ENCODE results near the gene NUP133.
"Not testable (repeated sequence)": the region's sequence is repeated elsewhere in the genome, so short reads cannot be mapped to it uniquely, and the experiment has no call there.

The NUP133 gene

GRCh38 chr1:229507951-229508822, at the start of gene NUP133:
TSS of gene NUP133 (minus strand) at chr1:229508341. CDS start at chr1:229508249, 92 bp downstream.
- peak; percentile 97 for DNase-seq (ENCODE audit: low read depth)

- DNase-seq (ENCODE audit: low read depth) = peak; percentile 34
Measured at GRCh38 chr1:229557200-229557850, 49.2 kb upstream of the NUP133 start.

- no peak for DNase-seq (ENCODE audit: low read depth)
Measured at GRCh38 chr1:229554886-229555621, 46.9 kb upstream of the NUP133 start.

- peak; percentile 39 for DNase-seq (ENCODE audit: low read depth)
Measured at GRCh38 chr1:229553621-229554130, 45.5 kb upstream of the NUP133 start.

GRCh38 chr1:229552732-229553131, 44.6 kb upstream of the NUP133 start:
- no peak for DNase-seq (ENCODE audit: low read depth)

- DNase-seq (ENCODE audit: low read depth) = no peak
Measured at GRCh38 chr1:229550812-229551567, 42.8 kb upstream of the NUP133 start.

GRCh38 chr1:229547542-229547941, 39.4 kb upstream of the NUP133 start:
- no peak for DNase-seq (ENCODE audit: low read depth)

GRCh38 chr1:229544587-229544986, 36.4 kb upstream of the NUP133 start:
- DNase-seq (ENCODE audit: low read depth) = no peak

- DNase-seq (ENCODE audit: low read depth) = no peak
Measured at GRCh38 chr1:229539863-229540506, 31.8 kb upstream of the NUP133 start.

- DNase-seq (ENCODE audit: low read depth) = no peak
Measured at GRCh38 chr1:229538945-229539344, 30.8 kb upstream of the NUP133 start.

- DNase-seq (ENCODE audit: low read depth) = no peak
Measured at GRCh38 chr1:229537894-229538293, 29.8 kb upstream of the NUP133 start.

GRCh38 chr1:229536982-229537381, 28.8 kb upstream of the NUP133 start:
- DNase-seq (ENCODE audit: low read depth) = no peak

GRCh38 chr1:229535230-229535629, 27.1 kb upstream of the NUP133 start:
- DNase-seq (ENCODE audit: low read depth) = no peak

- no peak for DNase-seq (ENCODE audit: low read depth)
Measured at GRCh38 chr1:229531326-229531725, 23.2 kb upstream of the NUP133 start.

- no peak for DNase-seq (ENCODE audit: low read depth)
Measured at GRCh38 chr1:229529639-229530038, 21.5 kb upstream of the NUP133 start.

GRCh38 chr1:229526695-229527094, 18.6 kb upstream of the NUP133 start:
- DNase-seq (ENCODE audit: low read depth) = no peak

GRCh38 chr1:229523052-229523451, 14.9 kb upstream of the NUP133 start:
- DNase-seq (ENCODE audit: low read depth) = no peak

GRCh38 chr1:229514578-229515275, 6.6 kb upstream of the NUP133 start:
- DNase-seq (ENCODE audit: low read depth) = peak; percentile 70

- DNase-seq (ENCODE audit: low read depth) = not testable (repeated sequence)
Measured at GRCh38 chr1:229511625-229512024, 3.5 kb upstream of the NUP133 start.

GRCh38 chr1:229511201-229511600, 3.1 kb upstream of the NUP133 start:
- not testable (repeated sequence) for DNase-seq (ENCODE audit: low read depth)
